Measurements from ENCODE around the gene ZSCAN5B.

The ZSCAN5B gene

GRCh38 chr19:56142897-56143434 is 54.6 kb downstream of the ZSCAN5B start:
- DNase-seq = no peak

DNA sequence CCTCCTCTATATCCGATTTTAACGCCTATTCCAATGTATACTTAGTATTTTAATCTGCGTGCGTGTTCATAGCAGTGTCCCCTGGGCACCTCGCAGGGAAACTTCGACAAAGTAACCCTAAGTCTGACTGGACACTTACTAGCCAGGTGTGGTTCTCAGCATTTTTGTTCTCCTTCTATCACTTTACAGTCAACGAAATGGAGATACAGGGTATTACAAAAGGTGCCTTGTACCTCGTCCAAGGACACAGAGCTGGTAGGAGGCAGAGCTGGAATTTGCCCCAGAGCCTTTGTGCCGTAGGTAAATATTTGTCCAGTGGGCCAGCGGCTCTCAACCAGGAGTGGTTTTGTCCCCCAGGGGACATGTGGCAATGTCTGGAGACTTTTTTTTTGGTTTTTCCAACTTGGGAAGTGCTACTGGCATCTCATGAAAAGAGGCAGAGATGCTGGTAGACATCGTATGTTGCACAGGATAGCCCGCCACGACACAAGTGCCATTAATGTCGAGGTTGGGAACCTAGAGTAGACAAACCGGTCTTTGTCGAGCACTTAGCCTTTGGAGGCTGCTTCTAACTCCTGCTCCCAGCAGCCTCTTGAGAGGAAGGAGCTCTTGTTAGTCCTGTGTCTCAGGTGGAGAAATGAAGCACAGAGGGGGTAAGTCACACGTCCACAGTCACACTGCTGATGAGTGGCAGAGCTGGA is 55.3 kb downstream of the ZSCAN5B start:
- no peak for DNase-seq

- DNase-seq = peak; percentile 28
Observed at GRCh38 chr19:56141417-56141993, 56.1 kb downstream of the ZSCAN5B start.

DNA sequence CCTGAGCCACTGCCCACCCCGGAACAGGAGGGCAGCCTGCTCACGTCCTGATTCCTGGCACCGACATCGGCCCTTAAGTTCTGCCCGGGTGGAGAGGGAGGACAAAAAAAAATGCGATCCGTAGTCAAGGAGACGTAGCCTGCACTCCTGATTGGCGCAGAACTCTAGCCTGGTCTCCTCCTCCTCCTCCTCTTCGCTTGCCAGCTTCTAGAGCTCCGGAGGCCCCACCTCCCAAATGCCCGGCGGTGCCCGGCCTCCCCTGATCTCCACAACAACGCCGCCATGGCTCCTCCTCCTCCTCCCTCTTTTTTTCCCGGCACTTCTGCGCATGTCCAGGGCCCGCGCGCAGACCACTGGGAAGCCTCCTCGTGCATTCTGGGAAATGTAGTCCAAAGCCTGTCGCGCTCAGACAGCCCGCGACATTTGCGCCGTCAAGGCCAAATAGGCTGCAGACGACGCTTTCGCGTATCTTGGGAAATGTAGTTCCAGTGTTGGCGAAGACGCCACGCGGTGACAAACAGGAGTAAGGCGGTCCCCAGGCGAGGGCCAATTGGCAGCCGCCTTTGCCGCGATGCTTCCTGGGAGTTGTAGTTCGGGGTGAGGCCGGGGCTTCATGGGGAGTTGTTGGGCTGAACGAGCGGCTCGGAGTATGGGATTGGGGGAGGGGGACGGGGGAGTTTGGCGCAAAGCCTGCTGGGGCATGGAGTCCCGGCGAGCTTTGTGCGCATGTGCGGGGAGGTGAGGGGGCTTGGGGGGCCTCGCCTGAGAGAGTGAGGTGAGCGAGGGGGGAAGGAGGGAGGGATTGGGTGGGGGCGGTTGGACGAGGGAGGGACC is 56.8 kb downstream of the ZSCAN5B start, which contains the start of gene ZNF444:
Gene ZNF444 (plus strand): TSS at position 705 of the 834 bp plus-strand sequence. CDS start 5,625 bp downstream, outside the sequence.
- DNase-seq = peak; percentile 99

GRCh38 chr19:56139847-56140582 is 57.6 kb downstream of the ZSCAN5B start:
- DNase-seq = no peak
